ENCODE measurements around the gene RPTOR. TPM values are rescaled to one million over a fixed set of nuclear protein-coding genes. Genes with fewer than 3 reads are reported as not detected.
A peak's percentile ranks its signal among the peaks of the same experiment; 100 is the strongest.
"Not testable (repeated sequence)": the region's sequence is repeated elsewhere in the genome, so short reads cannot be mapped to it uniquely, and the experiment has no call there.

The RPTOR gene
- total and polyA plus RNA-seq, 12 donors = 7.9 to 30.3 (median 25.6) TPM

- intact Hi-C loops (cut with DNase I) = no loop called here
- H3K4me1 ChIP-seq = peaks cover 0 to 11% (median 5%) of the 10 kb centered on the region in 9 donors
- no peak for TF ChIP-seq CTCF (IDR thresholded peaks at IDR 0.05)
- peaks cover 0 to 5% (median 0%) of the 10 kb centered on the region in 9 donors for H3K36me3 ChIP-seq
- no peak overlapping the region for H3K27ac ChIP-seq
- no peaks in the 10 kb centered on the region for H3K27me3 ChIP-seq
- ATAC-seq = peak in 5 of 8 donors; percentile 57 to 73 (median 67)
- no peaks in the 10 kb centered on the region for H3K9me3 ChIP-seq
- no peak for DNase-seq
- 67 to 74% methylated on average over 15 of the region's 15 CpGs for WGBS, 2 donors
- H3K4me3 ChIP-seq = no peak overlapping the region
These were observed 198.6 kb downstream of the RPTOR start for GRCh38 chr17:80743181-80743771.

- 100% methylated on average over 1 of the region's 2 CpGs; no CpG with 5 or more reads in 1 of the 2 donors for WGBS, 2 donors
- ATAC-seq = not testable (repeated sequence)
These were observed 199.3 kb downstream of the RPTOR start for GRCh38 chr17:80743973-80744372.

DNA sequence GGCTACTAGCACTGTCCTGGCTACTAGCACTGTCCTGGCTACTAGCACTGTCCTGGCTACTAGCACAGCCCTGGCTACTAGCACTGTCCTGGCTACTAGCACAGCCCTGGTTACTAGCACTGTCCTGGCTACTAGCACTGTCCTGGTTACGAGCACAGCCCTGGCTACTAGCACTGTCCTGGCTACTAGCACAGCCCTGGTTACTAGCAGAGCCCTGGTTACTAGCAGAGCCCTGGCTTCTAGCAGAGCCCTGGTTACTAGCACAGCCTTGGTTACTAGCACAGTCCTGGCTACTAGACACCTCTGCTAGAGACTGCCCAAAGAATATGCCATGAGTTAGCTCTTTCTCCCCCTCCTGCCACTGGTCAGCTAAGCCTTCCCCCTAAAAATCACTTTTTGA lies 200.1 kb downstream of the RPTOR start:
- ATAC-seq; intact Hi-C loops (cut with DNase I): not testable (repeated sequence)
- WGBS, 2 donors = 100% methylated on average over 1 of the region's 1 CpG; no CpG with 5 or more reads in 1 of the 2 donors

More at GRCh38 chr17:80743973-80744372, 199.3 kb downstream of the RPTOR start:
- H3K36me3 ChIP-seq; H3K9me3 ChIP-seq; intact Hi-C loops (cut with DNase I); H3K27ac ChIP-seq; DNase-seq; H3K4me3 ChIP-seq; H3K27me3 ChIP-seq; H3K4me1 ChIP-seq: not testable (repeated sequence)

GRCh38 chr17:80745183-80745582 lies 200.5 kb downstream of the RPTOR start:
- Histone ChIP-seq H3K4me1 (peaks cover 0 to 13% (median 6%) of the 10 kb centered on the region in 9 donors), H3K9me3 (no peaks in the 10 kb centered on the region), H3K36me3 (peaks cover 0 to 5% (median 0%) of the 10 kb centered on the region in 9 donors), H3K4me3 (no peak overlapping the region), H3K27ac (no peak overlapping the region), H3K27me3 (no peaks in the 10 kb centered on the region)
- ATAC-seq (no peak), DNase-seq (no peak)
- 90 to 93% methylated on average over 4 of the region's 4 CpGs for WGBS, 2 donors
- TF ChIP-seq CTCF (IDR thresholded peaks at IDR 0.05) = no peak
- intact Hi-C loops (cut with DNase I) = no loop called here

More for the DNA sequence above, 200.1 kb downstream of the RPTOR start:
- not testable (repeated sequence) for H3K27ac ChIP-seq, H3K4me1 ChIP-seq, H3K27me3 ChIP-seq, H3K9me3 ChIP-seq, DNase-seq, H3K4me3 ChIP-seq, H3K36me3 ChIP-seq

DNA sequence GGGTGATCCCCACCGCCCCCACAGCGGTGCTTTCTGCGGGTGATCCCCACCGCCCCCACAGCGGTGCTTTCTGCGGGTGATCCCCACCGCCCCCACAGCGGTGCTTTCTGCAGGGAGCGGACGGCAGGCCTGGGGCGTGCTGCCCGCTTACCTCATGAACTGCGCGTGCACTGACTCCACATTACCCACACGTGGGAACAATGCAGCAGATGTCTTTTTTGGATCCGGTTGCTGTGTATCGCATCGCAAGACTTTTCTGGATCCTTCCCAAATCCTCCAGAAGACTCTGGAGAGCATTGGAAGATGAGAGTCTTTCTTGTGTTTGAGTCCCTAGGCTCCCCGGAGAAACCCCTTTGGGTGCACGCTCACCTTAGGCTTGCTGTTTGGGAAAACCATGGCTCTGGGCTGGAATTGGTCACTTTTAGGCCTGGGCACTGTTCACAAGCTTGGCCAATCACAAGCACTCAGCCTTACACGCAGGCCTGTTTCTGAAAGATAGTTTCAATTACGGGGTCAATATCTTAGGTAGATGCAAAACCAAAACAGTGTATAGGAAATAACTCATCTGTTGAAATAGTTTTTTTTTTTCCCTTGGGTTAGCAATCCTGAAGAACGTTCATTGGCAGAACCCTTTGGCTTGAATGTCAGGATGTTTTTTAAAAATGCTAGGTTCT lies 201.8 kb downstream of the RPTOR start:
- H3K9me3 ChIP-seq = no peaks in the 10 kb centered on the region
- H3K4me3 ChIP-seq = no peak overlapping the region
- no peak overlapping the region for H3K27ac ChIP-seq
- no peak for ATAC-seq
- H3K4me1 ChIP-seq = peaks cover 0 to 15% (median 6%) of the 10 kb centered on the region in 9 donors
- TF ChIP-seq CTCF (IDR thresholded peaks at IDR 0.05) = no peak
- intact Hi-C loops (cut with DNase I) = no loop called here
- no peak for DNase-seq
- no peaks in the 10 kb centered on the region for H3K27me3 ChIP-seq
- peaks cover 0 to 5% (median 0%) of the 10 kb centered on the region in 9 donors for H3K36me3 ChIP-seq
- WGBS, 2 donors = 92 to 94% methylated on average over 18 to 19 of the region's 23 CpGs
